Measurements from ENCODE around the gene FASTK.
A peak's percentile ranks its signal among the peaks of the same experiment; 100 is the strongest.

FASTK gene

GRCh38 chr7:151118108-151119054 is 37.8 kb upstream of the FASTK start:
- DNase-seq = no peak

- no peak for DNase-seq
These were observed 37.0 kb upstream of the FASTK start for GRCh38 chr7:151117565-151117964.

DNA sequence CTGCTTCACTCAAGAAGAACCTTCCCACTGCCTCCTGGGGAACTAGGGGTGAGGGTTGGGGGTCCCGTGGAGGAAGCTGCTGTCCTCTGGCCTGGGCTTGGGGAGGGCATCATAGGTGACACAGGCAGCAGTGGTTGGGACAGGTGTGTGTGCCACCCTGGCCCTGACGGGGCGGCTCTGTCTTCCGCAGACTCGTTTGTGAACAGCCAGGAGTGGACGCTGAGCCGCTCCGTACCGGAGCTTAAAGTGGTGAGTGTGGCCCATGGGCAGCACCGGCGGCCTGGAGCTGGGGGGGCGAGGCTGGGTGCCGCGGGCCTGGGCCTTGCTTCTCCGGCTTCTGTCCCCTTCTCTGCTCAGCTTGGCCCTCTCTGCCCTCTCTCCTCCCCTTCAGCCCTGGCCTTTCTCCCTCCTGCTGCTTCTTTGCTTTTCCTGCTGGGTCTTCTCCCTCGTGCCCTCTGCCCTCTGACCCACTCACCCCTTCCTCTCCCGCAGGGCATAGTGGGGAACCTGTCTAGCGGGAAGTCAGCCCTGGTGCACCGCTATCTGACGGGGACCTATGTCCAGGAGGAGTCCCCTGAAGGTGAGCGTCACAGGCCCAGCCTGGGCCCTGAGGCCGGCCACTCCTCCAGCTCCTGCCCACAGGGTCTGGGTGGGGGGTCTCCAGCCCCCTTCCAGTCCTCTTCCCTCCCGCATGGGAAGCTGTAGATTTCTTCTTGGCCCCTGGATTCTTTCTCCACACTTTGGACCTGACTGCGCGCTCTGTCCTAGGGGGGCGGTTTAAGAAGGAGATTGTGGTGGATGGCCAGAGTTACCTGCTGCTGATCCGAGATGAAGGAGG is 36.2 kb upstream of the FASTK start:
- no peak for DNase-seq

GRCh38 chr7:151115836-151116418 is 35.3 kb upstream of the FASTK start:
- DNase-seq = no peak

DNA sequence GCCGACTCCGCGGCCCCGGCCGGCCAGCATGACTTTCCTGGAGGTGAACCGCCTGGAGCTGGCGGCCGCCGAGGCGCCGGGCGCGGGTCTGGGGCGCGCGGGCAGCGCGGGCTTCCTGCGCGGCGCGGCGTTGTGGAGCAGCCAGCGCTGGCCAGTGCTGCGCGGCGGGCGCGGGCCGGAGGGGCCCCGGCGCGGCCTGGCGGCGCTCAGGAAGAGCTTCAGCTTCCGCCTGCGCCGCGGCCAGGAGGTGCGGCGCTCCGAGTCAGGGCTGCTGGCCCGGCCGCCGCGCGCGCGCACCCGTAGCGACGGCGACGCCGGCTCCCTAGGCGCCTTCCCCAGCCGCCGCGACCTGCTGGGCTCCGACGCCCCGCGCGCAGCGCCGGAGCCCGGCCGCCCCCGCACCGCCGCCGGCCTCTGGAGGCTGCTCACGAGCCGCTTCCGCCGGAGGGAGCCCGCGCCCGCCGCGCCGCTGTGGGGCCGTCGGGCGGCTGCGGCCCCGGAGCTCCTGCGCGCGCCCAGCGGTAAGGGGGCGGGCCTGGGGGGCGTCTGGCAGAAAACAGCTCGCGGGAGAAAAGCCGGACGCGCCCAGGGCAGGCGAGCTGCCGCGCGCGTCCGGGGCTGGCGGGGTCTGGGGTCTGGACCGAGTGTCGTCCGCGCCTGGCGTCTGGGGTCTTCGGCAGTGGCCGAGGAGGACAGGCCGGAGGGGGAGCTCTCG is 34.7 kb upstream of the FASTK start:
- DNase-seq = peak in 1 of 51 donors; percentile 46

- no peak for DNase-seq
These were observed 33.8 kb upstream of the FASTK start for GRCh38 chr7:151114151-151115090.

- no peak for DNase-seq
These were observed 32.9 kb upstream of the FASTK start for GRCh38 chr7:151113344-151114150.

- peak in 45 of 51 donors; percentile 19 to 82 (median 59) for DNase-seq
These were observed 30.5 kb upstream of the FASTK start for GRCh38 chr7:151110941-151111645.

GRCh38 chr7:151110236-151110940 is 29.8 kb upstream of the FASTK start:
- no peak for DNase-seq

GRCh38 chr7:151109094-151110048 is 28.8 kb upstream of the FASTK start:
- DNase-seq = no peak

DNA sequence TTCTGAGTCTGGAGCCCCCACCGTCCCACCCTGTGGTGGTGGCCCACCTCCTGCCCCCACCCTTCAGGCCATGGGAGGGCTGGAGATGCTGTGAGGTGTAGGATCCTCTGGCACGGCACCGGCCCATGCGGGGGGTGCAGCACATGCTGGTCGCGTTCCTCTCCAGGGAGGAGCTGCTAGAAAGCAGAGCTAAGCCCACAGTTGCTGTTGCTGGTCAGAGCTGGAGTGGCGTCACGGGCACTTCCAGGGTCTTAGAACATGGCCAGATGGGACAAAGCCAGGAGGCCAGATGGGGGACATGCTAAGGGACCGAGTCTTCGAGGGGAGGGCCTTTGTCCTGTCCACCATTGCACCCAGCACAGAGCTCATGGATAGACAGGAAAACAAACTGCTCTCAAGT is 27.3 kb upstream of the FASTK start:
- DNase-seq = no peak

- no peak for DNase-seq
These were observed 24.0 kb upstream of the FASTK start for GRCh38 chr7:151104411-151105235.

DNA sequence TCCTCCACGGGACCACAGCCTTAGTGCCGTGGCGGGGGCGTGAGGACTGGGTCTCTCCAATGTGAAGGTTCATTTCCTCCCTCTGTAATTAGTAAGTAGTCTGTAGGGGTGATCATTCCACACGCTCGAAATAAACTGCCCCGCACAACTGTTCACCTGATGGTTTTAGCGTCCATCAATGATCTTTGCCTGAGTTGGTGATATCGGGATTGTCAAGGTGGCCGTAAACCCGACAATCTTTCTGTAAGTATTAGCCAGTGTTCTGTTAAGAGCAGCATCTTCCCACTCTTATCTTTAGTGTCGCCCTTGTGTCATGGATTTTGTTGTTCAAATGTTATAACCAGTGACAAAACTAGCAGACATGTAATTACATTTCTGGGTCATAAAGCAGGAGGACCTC is 23.4 kb upstream of the FASTK start:
- no peak for DNase-seq

DNA sequence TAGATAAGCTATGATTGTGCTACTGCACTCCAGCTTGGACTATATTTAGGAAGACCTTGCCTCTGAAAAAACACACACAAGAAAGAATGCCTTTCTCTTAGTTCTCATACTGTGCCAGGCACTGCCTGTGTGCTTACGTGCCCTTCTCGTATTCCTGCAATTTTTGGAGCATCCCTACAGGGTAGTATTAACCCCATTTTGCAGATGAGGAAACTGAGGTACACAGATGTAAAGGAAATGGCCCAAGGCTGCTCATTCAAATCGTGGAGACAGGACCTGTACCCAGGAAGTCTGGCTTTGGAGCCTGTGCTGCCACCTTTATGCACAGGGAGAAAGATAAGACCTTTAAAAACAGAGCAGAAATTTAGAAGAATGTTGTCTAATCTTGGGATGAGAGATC is 22.4 kb upstream of the FASTK start:
- DNase-seq = no peak

DNA sequence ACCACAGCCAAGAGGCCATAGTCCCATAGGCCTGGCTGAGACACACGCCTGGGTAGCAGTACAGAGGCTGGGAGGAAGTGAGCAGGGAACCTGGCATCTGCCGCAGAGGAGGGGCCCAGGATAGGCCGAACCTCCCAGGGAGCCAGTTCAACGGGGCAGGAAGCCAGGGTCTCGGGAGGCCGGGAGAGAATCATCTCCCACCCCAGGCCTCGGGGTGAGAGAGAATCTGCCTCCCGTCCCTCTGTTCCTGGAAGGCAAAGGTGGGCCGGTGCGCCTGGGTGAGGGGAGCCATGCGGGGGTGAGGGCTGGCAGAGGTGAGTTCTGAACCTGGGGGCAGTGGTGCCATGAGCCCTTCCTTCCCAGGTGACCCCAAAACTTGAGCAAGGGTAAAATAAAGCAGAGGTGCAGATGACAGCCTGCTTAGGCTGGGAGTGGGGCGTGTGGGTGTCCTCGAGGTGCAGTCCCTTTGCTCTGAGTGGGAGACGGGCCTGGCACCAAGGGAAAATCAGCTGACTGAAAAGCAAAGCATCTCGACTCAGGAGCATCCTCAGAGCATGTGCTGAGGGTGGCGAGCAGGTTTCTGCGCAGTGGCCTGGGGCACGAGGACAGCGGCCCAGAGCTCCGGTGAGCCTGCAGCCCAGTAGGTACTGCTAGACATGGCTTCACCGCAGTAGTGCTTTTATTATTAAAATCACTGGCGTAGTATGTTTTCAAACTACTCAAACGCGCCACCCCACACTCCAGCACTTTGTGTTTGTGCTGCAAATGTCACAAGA is 21.2 kb upstream of the FASTK start:
- DNase-seq = no peak

Measured in hypothalamus (tissue), 51 donors.